Spleen (tissue), 13 donors: Measurements from ENCODE around the gene PEAK1. TPM values are rescaled to one million over a fixed set of nuclear protein-coding genes. Genes with fewer than 3 reads are reported as not detected.
A peak's percentile ranks its signal among the peaks of the same experiment; 100 is the strongest.

Source experiments
- DNase-seq: peaks from one replicate; pipeline ENCODE4 v3.0.0-alpha.2; 2020
- H3K27ac ChIP-seq, 8 donors: fragments of 200-600 bp; sonication (generic) in 7 of 8; 1 replicate in 4 of 8; 2 replicates in 4 of 8; pipeline versions ENCODE4 v1.5.0 to v1.8.0; 2016 to 2021; ENCODE audit warnings: inconsistent platforms in 4 of 8, mild to moderate bottlenecking in 4 of 8, moderate library complexity in 1 of 8
- H3K27me3 ChIP-seq, 7 donors: fragments of 200-600 bp; sonication (generic) in 6 of 7; replicated peaks in 1 of 7; 1 replicate in 4 of 7; 2 replicates in 3 of 7; pipeline versions ENCODE4 v1.5.0 to v1.8.0; 2016 to 2021; ENCODE audit warnings: inconsistent platforms in 3 of 7, mild to moderate bottlenecking in 1 of 7
- H3K36me3 ChIP-seq, 6 donors: fragments of 200-600 bp; sonication (generic) in 5 of 6; 1 replicate in 4 of 6; 2 replicates in 2 of 6; pipeline versions ENCODE4 v1.5.0 to v1.8.0; 2016 to 2021; ENCODE audit warnings: inconsistent platforms in 2 of 6
- H3K4me1 ChIP-seq, 6 donors: fragments of 200-600 bp; sonication (generic) in 5 of 6; 1 replicate in 3 of 6; 2 replicates in 3 of 6; pipeline versions ENCODE4 v1.5.0 to v1.8.0; 2016 to 2021; ENCODE audit warnings: inconsistent platforms in 3 of 6
- H3K4me3 ChIP-seq, 8 donors: fragments of 200-600 bp; sonication (generic) in 7 of 8; 1 replicate in 4 of 8; 2 replicates in 4 of 8; pipeline versions ENCODE4 v1.5.0 to v1.8.0; 2016 to 2021; ENCODE audit warnings: inconsistent platforms in 4 of 8, mild to moderate bottlenecking in 4 of 8, moderate library complexity in 2 of 8
- H3K9me3 ChIP-seq, 8 donors: fragments of 200-600 bp; sonication (generic) in 7 of 8; 1 replicate in 4 of 8; 2 replicates in 4 of 8; pipeline versions ENCODE4 v1.5.0 to v1.8.0; 2016 to 2021; ENCODE audit warnings: inconsistent platforms in 4 of 8
- POLR2A ChIP-seq, 3 donors: fragments of 450-650 bp; IDR thresholded peaks; one replicate each; pipeline ENCODE4 v1.5.1; 2017; ENCODE audit warnings: antibody characterized with exemption in 3 of 3, mild to moderate bottlenecking in 1 of 3
- POLR2AphosphoS5 ChIP-seq, 3 donors: sonication (generic); formaldehyde crosslinking; IDR thresholded peaks; one replicate each; pipeline ENCODE4 v1.5.1; 2017; ENCODE audit warnings: antibody characterized with exemption in 3 of 3
- WGBS, 5 donors: extraction: QIAGEN DNeasy Blood & Tissue Kit in 3 of 5; methylation state at CpG; one replicate each; pipeline versions ENCODE4 v1.1.5 to v1.1.7; 2013 to 2018; 5-methylcytosine and 5-hydroxymethylcytosine counted together
- intact Hi-C: fragments of 100-400 bp; cut with DNase I; formaldehyde crosslinking; loops from one replicate; pipeline ENCODE4 v1.15.0; 2023; ENCODE audit warnings: low total_unique reads
- long read RNA-seq, 2 donors: transcript quantifications; one replicate each; lab custom pipeline, GENCODE V29; 2026
- polyA plus RNA-seq, 3 donors: library from polyadenylated mRNA; stranded (reverse); fragments of 200-250 nt; gene quantifications; one replicate each; pipeline ENCODE4 v1.2.1, GENCODE V29; 2013
- total RNA-seq, 7 donors: library from RNA; depleted of rRNA in 3 of 7; stranded (reverse); fragments of >200 nt in 3 of 7; fragmentation: NEBNext Ultra II Directional in 4 of 7; extraction: Animal tissue kit (Norgen Biotek cat#: 25700) in 4 of 7; gene quantifications; one replicate each; pipeline versions ENCODE4 v1.1.0 to v1.2.1, GENCODE V29; 2016 to 2021
- TF ChIP-seq, protein P1 (sequence below), 11 experiments: fragments of 200-600 bp in 7 of 11; fragments of 450-650 bp in 4 of 11; sonication (generic) in 4 of 11; IDR thresholded peaks in 8 of 11; conservative IDR thresholded peaks in 3 of 11; 1 replicate in 7 of 11; 2 replicates in 4 of 11; pipeline versions ENCODE4 v1.4.0 to v1.8.0; 2016 to 2021; ENCODE audit warnings: antibody characterized with exemption in 11 of 11, inconsistent platforms in 4 of 11, mild to moderate bottlenecking in 1 of 11
- donor health status: healthy with polysubstance abuse.
- donor health status: DM: no; HTN: no; CAD: no; lungs with moderate emphysema.
- donor health status: DM: no; HTN: no; CAD: no.
- donor health status: Bipolar disorder and iron deficiency.
- donor health status: healthy.
- donor health status: DM: no; HTN: no; CAD: no.
- donor health status: DM: yes; HTN: yes; CAD: no.

The PEAK1 gene, protein sequence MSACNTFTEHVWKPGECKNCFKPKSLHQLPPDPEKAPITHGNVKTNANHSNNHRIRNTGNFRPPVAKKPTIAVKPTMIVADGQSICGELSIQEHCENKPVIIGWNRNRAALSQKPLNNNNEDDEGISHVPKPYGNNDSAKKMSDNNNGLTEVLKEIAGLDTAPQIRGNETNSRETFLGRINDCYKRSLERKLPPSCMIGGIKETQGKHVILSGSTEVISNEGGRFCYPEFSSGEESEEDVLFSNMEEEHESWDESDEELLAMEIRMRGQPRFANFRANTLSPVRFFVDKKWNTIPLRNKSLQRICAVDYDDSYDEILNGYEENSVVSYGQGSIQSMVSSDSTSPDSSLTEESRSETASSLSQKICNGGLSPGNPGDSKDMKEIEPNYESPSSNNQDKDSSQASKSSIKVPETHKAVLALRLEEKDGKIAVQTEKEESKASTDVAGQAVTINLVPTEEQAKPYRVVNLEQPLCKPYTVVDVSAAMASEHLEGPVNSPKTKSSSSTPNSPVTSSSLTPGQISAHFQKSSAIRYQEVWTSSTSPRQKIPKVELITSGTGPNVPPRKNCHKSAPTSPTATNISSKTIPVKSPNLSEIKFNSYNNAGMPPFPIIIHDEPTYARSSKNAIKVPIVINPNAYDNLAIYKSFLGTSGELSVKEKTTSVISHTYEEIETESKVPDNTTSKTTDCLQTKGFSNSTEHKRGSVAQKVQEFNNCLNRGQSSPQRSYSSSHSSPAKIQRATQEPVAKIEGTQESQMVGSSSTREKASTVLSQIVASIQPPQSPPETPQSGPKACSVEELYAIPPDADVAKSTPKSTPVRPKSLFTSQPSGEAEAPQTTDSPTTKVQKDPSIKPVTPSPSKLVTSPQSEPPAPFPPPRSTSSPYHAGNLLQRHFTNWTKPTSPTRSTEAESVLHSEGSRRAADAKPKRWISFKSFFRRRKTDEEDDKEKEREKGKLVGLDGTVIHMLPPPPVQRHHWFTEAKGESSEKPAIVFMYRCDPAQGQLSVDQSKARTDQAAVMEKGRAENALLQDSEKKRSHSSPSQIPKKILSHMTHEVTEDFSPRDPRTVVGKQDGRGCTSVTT (N-terminal part only)
- 100 to 1,000 TPM; 163 to 415 (median 211) TPM for total RNA-seq
- 10 to 100 TPM in 1 of 3 donors, 1 to 10 TPM in 2; 5.0 to 18.0 (median 10.0) TPM for polyA plus RNA-seq
- long read RNA-seq, donor 1, full-length matches to known transcripts, result 2 of 10 reads
- long read RNA-seq, donor 1, partial matches to known transcripts, result 8 of 10 reads
- long read RNA-seq, donor 1, other reads (novel, unspliced or antisense), result 0 of 10 reads
- long read RNA-seq, donor 2, result 0 reads

DNA sequence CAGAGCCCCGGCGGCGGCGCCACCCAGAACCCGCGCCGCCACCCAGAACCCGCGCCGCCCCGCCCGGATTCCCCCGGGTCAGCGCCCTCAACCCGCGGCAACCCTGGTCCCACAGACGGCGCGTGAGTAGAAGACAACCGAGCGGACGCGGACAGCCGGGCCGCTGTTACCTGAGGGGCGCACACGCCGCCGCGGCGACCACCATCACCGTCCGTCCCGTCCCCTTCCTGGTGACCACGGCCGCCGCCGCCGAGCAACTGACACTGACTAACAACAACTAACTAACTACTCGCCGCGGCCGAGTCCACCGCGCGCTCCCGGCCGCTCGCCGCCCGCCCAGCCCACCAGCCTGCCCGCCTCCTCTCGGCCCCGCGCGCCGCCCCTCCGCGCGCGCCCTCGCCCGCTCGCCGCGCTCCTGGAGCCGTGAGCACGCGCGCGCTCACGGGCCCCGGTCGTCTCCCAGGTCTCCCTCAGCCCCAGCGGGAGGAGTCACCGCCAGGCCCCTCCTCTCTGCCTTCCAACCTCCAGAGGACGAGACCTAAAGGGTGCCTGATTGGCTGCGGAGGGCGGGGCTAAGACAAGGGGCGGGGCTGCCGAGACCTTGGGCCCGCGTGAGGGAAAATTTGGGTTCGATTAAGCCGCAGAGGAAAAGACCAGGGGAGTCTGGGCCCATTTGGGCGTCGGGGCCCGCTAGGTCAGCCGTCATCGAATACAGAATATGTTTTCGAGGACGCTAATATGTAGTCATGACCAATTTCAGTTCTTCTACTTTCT, at the start of gene PEAK1:
TSS of gene PEAK1 (minus strand) at position 269 of the 774 bp plus-strand sequence. CDS start 238,178 bp downstream, outside the sequence.
- TF ChIP-seq, protein P1, sequence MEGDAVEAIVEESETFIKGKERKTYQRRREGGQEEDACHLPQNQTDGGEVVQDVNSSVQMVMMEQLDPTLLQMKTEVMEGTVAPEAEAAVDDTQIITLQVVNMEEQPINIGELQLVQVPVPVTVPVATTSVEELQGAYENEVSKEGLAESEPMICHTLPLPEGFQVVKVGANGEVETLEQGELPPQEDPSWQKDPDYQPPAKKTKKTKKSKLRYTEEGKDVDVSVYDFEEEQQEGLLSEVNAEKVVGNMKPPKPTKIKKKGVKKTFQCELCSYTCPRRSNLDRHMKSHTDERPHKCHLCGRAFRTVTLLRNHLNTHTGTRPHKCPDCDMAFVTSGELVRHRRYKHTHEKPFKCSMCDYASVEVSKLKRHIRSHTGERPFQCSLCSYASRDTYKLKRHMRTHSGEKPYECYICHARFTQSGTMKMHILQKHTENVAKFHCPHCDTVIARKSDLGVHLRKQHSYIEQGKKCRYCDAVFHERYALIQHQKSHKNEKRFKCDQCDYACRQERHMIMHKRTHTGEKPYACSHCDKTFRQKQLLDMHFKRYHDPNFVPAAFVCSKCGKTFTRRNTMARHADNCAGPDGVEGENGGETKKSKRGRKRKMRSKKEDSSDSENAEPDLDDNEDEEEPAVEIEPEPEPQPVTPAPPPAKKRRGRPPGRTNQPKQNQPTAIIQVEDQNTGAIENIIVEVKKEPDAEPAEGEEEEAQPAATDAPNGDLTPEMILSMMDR (IDR thresholded peaks at IDR 0.05 in 8 of 11, conservative IDR thresholded peaks at IDR 0.05 in 3 of 11), result peak in 2 of 11 experiments; percentile 24 to 30
- TF ChIP-seq POLR2AphosphoS5 (IDR thresholded peaks at IDR 0.05) (peak; percentile 92 to 96 (median 93)), POLR2A (IDR thresholded peaks at IDR 0.05) (peak; percentile 47 to 84 (median 49))
- H3K36me3 ChIP-seq, result no peaks in the 10 kb centered on the region
- H3K9me3 ChIP-seq, result no peaks in the 10 kb centered on the region
- peak; percentile 100 for DNase-seq
- no peaks in the 10 kb centered on the region for H3K27me3 ChIP-seq
- intact Hi-C loops, result no loop called here
- peak within 1 kb of the TSS; percentile 86 to 97 (median 94) for H3K27ac ChIP-seq
- peaks cover 27 to 85% (median 63%) of the 10 kb centered on the region in 6 donors for H3K4me1 ChIP-seq
- H3K4me3 ChIP-seq, result peak within 1 kb of the TSS; percentile 69 to 89 (median 78)
- WGBS, 5 donors, result 0 to 1% (median 0%) methylated on average over 21 to 92 of the region's 92 CpGs

- Histone ChIP-seq H3K9me3 (no peaks in the 10 kb centered on the region), H3K4me1 (no peaks in the 10 kb centered on the region), H3K27ac (no peak overlapping the region), H3K27me3 (no peaks in the 10 kb centered on the region), H3K4me3 (no peak overlapping the region), H3K36me3 (peaks cover 6 to 100% (median 76%) of the 10 kb centered on the region in 6 donors)
- TF ChIP-seq POLR2A (IDR thresholded peaks at IDR 0.05) (no peak), POLR2AphosphoS5 (IDR thresholded peaks at IDR 0.05) (no peak)
- TF ChIP-seq, protein P1 (IDR thresholded peaks at IDR 0.05 in 8 of 11, conservative IDR thresholded peaks at IDR 0.05 in 3 of 11), result no peak
- WGBS, 5 donors, result 91 to 97% (median 96%) methylated on average over 3 of the region's 3 CpGs
- intact Hi-C loops, result no loop called here
- DNase-seq, result no peak
Measured at GRCh38 chr15:77468896-77469295, 49.0 kb upstream of the PEAK1 start.

DNA sequence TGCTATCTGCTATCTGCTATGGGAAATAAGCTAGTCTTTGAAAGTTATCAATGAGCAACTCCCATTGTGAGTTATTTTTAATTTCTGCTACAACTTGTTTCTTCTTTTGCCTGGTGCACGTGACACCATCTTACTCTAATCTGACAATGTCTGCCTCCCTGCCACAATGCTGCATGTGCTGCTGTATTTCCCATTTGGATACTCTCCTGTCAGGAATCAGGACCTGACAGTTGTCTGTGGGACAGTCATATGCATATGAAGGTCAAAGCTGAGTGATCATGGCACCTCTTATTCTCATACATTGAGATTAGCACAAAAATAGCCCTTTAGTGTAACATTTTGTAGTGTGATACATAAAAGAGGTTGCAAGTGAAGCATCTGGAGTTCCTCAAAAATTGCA, 46.6 kb upstream of the PEAK1 start:
- H3K27ac ChIP-seq, result no peak overlapping the region
- no peaks in the 10 kb centered on the region for H3K27me3 ChIP-seq
- no peak for TF ChIP-seq POLR2AphosphoS5 (IDR thresholded peaks at IDR 0.05)
- TF ChIP-seq, protein P1 (IDR thresholded peaks at IDR 0.05 in 8 of 11, conservative IDR thresholded peaks at IDR 0.05 in 3 of 11), result no peak
- no peak for TF ChIP-seq POLR2A (IDR thresholded peaks at IDR 0.05)
- H3K4me1 ChIP-seq, result peaks cover 0 to 6% (median 0%) of the 10 kb centered on the region in 6 donors
- no peak overlapping the region for H3K4me3 ChIP-seq
- DNase-seq, result no peak
- intact Hi-C loops, result no loop called here
- no peaks in the 10 kb centered on the region for H3K9me3 ChIP-seq
- WGBS, 5 donors, result 92 to 97% (median 94%) methylated on average over 1 of the region's 1 CpG
- peaks cover 6 to 95% (median 67%) of the 10 kb centered on the region in 6 donors for H3K36me3 ChIP-seq
